ENCODE results near the gene TEX51.

TEX51 gene

GRCh38 chr2:126893606-126894005 lies 5.1 kb upstream of the TEX51 start:
- no peak for DNase-seq

GRCh38 chr2:126894082-126894481 lies 4.6 kb upstream of the TEX51 start:
- DNase-seq, result no peak

GRCh38 chr2:126894585-126895182 lies 4.0 kb upstream of the TEX51 start:
- no peak for DNase-seq

- DNase-seq, result no peak
These were observed 3.4 kb upstream of the TEX51 start for GRCh38 chr2:126895336-126895735.

- no peak for DNase-seq
These were observed 2.2 kb upstream of the TEX51 start for GRCh38 chr2:126896471-126896870.

- DNase-seq, result no peak
These were observed 1.0 kb downstream of the TEX51 start for GRCh38 chr2:126899616-126900185.

GRCh38 chr2:126900646-126901319 lies 2.1 kb downstream of the TEX51 start:
- DNase-seq, result no peak

- no peak for DNase-seq
These were observed 2.8 kb downstream of the TEX51 start for GRCh38 chr2:126901459-126901858.

GRCh38 chr2:126902152-126902835 lies 3.6 kb downstream of the TEX51 start:
- DNase-seq, result no peak

GRCh38 chr2:126902859-126903258 lies 4.2 kb downstream of the TEX51 start:
- no peak for DNase-seq

GRCh38 chr2:126905991-126906390 lies 7.3 kb downstream of the TEX51 start:
- DNase-seq, result no peak

- DNase-seq, result no peak
These were observed 8.1 kb downstream of the TEX51 start for GRCh38 chr2:126906781-126907180.

GRCh38 chr2:126907671-126908070 lies 9.0 kb downstream of the TEX51 start:
- no peak for DNase-seq

- DNase-seq, result no peak
These were observed 10.1 kb downstream of the TEX51 start for GRCh38 chr2:126908721-126909177.

GRCh38 chr2:126909366-126909765 lies 10.7 kb downstream of the TEX51 start:
- no peak for DNase-seq

- no peak for DNase-seq
These were observed 11.1 kb downstream of the TEX51 start for GRCh38 chr2:126909781-126910180.

- no peak for DNase-seq
These were observed 11.9 kb downstream of the TEX51 start for GRCh38 chr2:126910637-126911036.

- no peak for DNase-seq
These were observed 12.6 kb downstream of the TEX51 start for GRCh38 chr2:126911111-126911796.

- no peak for DNase-seq
These were observed 13.5 kb downstream of the TEX51 start for GRCh38 chr2:126912201-126912600.

- no peak for DNase-seq
These were observed 14.6 kb downstream of the TEX51 start for GRCh38 chr2:126913329-126913728.

GRCh38 chr2:126913881-126914615 lies 15.4 kb downstream of the TEX51 start:
- no peak for DNase-seq

GRCh38 chr2:126914811-126915500 lies 16.3 kb downstream of the TEX51 start:
- DNase-seq, result no peak
